HG02870 (cell line): Measurements from ENCODE around the gene CD8B.

ENCODE experiments used
- ATAC-seq: cut with Tn5 transposase; IDR thresholded peaks from one replicate; pipeline ENCODE4 v1.9.1; 2021; ENCODE audit warnings: mild to moderate bottlenecking, moderate library complexity; ENCODE audit not compliant: unreplicated experiment

The CD8B gene

DNA sequence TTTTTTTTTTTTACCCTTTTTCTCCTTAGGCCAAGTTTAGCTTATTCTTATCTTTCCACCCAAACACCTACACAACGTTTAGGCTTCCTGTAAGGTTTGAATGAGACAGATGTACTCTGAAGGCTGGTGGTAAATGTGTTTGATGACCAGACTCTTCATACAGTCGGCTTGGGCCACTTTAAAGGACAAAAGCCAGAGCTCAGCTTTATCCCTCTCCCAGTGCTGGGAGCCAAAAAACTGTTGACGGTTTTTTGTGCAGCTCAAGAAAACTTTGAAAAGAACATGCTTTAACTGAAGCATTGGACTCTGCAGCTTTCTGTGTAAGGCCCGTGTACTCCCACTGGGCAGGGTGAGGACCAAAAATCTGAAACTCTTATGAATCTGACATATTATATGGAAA is 86.3 kb downstream of the CD8B start:
- no peak for ATAC-seq

GRCh38 chr2:86774862-86775261 is 86.8 kb downstream of the CD8B start:
- ATAC-seq, result no peak

DNA sequence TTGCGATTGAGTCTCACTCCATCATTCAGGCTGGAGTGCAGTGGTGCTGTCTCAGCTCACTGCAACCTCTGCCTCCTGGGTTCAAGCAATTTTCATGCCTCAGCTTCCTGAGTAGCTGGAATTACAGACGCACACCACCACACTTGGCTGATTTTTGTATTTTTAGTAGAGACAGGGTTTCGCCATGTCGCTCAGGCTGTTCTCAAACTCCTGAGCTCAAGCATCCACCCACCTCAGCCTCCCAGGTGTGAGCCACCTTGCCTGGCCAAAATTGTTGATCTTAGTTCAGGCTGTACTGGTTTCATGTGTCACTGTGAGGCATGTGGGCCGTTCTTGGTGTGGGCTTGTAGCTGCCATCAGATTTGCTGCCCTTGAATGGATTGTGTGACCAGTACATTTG is 89.1 kb downstream of the CD8B start:
- ATAC-seq, result no peak

DNA sequence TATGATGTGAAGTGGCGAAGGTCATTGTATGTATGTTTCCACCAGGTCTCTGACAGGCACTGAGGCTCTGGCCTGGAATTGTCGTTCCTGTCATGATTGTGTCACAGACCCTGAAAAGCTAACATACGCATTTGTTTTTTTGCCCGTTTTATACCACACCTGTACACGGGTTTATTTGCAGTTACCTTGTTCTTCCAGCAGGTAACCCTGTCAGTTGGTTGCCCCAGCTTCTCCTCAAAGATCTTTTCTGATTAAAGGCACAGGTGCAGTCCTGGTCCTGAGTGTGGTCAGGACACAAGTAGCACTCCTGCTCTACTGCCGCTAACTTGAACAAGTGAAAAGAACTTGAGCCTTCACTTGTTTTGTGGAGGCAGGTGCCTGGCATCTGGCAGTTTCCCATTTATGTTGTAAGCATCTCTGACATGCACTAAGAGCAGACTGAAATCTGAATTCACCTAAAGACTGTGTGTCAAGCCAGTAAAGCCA is 90.8 kb downstream of the CD8B start:
- ATAC-seq, result no peak

- ATAC-seq, result no peak
Observed at GRCh38 chr2:86769838-86770237, 91.8 kb downstream of the CD8B start.

GRCh38 chr2:86768189-86768949 is 93.3 kb downstream of the CD8B start:
- ATAC-seq, result no peak
